ENCODE data around the gene RSAD1. TPM values are rescaled to one million over a fixed set of nuclear protein-coding genes. Genes with fewer than 3 reads are reported as not detected.
A peak's percentile ranks its signal among the peaks of the same experiment; 100 is the strongest.

The RSAD1 gene
- total RNA-seq, 1 experiment from 2014 or later: 28.7 TPM

- H3K27ac Mint-ChIP-seq (ENCODE audit: low read depth, unreplicated experiment): no peak overlapping the region
- peaks cover 41% of the 10 kb centered on the region for H3K4me1 Mint-ChIP-seq (ENCODE audit: insufficient read depth, unreplicated experiment)
- H3K9me3 Mint-ChIP-seq (ENCODE audit: unreplicated experiment): no peaks in the 10 kb centered on the region
- TF ChIP-seq CTCF (IDR thresholded peaks at IDR 0.05; ENCODE audit: unreplicated experiment): no peak
- ChIA-PET CTCF (interaction anchor here (1.9 to 2.7 kb wide), 2 partner anchors 10 to 117 kb away, joined by 5 to 14 read pairs; partner anchors contain the start of gene LRRC59), POLR2A (interaction anchor here (1.7 to 3.0 kb wide), 2 partner anchors 10 to 27 kb away, joined by 13 to 14 read pairs; no protein-coding TSS in a partner anchor)
- no peak overlapping the region for H3K4me3 Mint-ChIP-seq (ENCODE audit: unreplicated experiment)
- intact Hi-C loops (cut with micrococcal nuclease): no loop called here
- no TSS peak for BruUV-seq (replicated peaks)
- no peak for DNase-seq (ENCODE audit: unreplicated experiment)
- H3K27me3 Mint-ChIP-seq (ENCODE audit: insufficient read depth, unreplicated experiment): no peaks in the 10 kb centered on the region
- no peaks in the 10 kb centered on the region for H3K36me3 Mint-ChIP-seq (ENCODE audit: insufficient read depth, unreplicated experiment)
These were observed 35.7 kb downstream of the RSAD1 start for GRCh38 chr17:50514388-50514787.

- intact Hi-C loops (cut with micrococcal nuclease): no loop called here
- Mint-ChIP-seq H3K9me3 (ENCODE audit: unreplicated experiment) (no peaks in the 10 kb centered on the region), H3K27ac (ENCODE audit: low read depth, unreplicated experiment) (peak overlapping the region; percentile 11), H3K27me3 (ENCODE audit: insufficient read depth, unreplicated experiment) (no peaks in the 10 kb centered on the region), H3K4me1 (ENCODE audit: insufficient read depth, unreplicated experiment) (peaks cover 45% of the 10 kb centered on the region), H3K4me3 (ENCODE audit: unreplicated experiment) (no peak overlapping the region), H3K36me3 (ENCODE audit: insufficient read depth, unreplicated experiment) (no peaks in the 10 kb centered on the region)
- ChIA-PET POLR2A (interaction anchor here (0.7 to 3.0 kb wide), 4 partner anchors 10 to 118 kb away, joined by 3 to 14 read pairs (median 8); partner anchors contain the start of gene LRRC59), CTCF (interaction anchor here (0.5 to 2.7 kb wide), 7 partner anchors 8 to 118 kb away, joined by 3 to 14 read pairs (median 4); partner anchors contain the start of gene LRRC59)
- peak; percentile 85 for DNase-seq (ENCODE audit: unreplicated experiment)
- TF ChIP-seq CTCF (IDR thresholded peaks at IDR 0.05; ENCODE audit: unreplicated experiment): no peak
- no TSS peak for BruUV-seq (replicated peaks)
These were observed 36.5 kb downstream of the RSAD1 start for GRCh38 chr17:50514936-50515702.

- H3K4me1 Mint-ChIP-seq (ENCODE audit: insufficient read depth, unreplicated experiment): peaks cover 32% of the 10 kb centered on the region
- no peak for TF ChIP-seq CTCF (IDR thresholded peaks at IDR 0.05; ENCODE audit: unreplicated experiment)
- intact Hi-C loops (cut with micrococcal nuclease): no loop called here
- H3K36me3 Mint-ChIP-seq (ENCODE audit: insufficient read depth, unreplicated experiment): no peaks in the 10 kb centered on the region
- no peaks in the 10 kb centered on the region for H3K9me3 Mint-ChIP-seq (ENCODE audit: unreplicated experiment)
- POLR2A ChIA-PET: interaction anchor here (0.8 to 3.0 kb wide), 5 partner anchors 12 to 190 kb away, joined by 3 to 13 read pairs (median 3); no protein-coding TSS in a partner anchor
- CTCF ChIA-PET: interaction anchor here (0.6 to 2.7 kb wide), 4 partner anchors 12 to 23 kb away, joined by 3 to 14 read pairs (median 4); no protein-coding TSS in a partner anchor
- no peak overlapping the region for H3K4me3 Mint-ChIP-seq (ENCODE audit: unreplicated experiment)
- BruUV-seq (replicated peaks): no TSS peak
- DNase-seq (ENCODE audit: unreplicated experiment): no peak
- H3K27ac Mint-ChIP-seq (ENCODE audit: low read depth, unreplicated experiment): peak overlapping the region; percentile 14
- no peaks in the 10 kb centered on the region for H3K27me3 Mint-ChIP-seq (ENCODE audit: insufficient read depth, unreplicated experiment)
These were observed 38.4 kb downstream of the RSAD1 start for GRCh38 chr17:50517011-50517410.
